Mesendoderm (in vitro differentiated cells): Measurements from ENCODE around the gene PLA2G4E.
A peak's percentile ranks its signal among the peaks of the same experiment; 100 is the strongest.

Experiments
- DNase-seq: peaks from one replicate; pipeline ENCODE4 v3.0.0; 2013
- H2AK5ac ChIP-seq: 2 replicates; pipeline ENCODE4 v1.6.1; 2013; ENCODE audit warnings: low read length, inconsistent platforms
- H2BK120ac ChIP-seq: 2 replicates; pipeline ENCODE4 v1.6.1; 2013; ENCODE audit warnings: low read depth, mild to moderate bottlenecking, low read length, moderate library complexity, mixed read lengths
- H2BK15ac ChIP-seq: replicated peaks from 2 replicates; pipeline ENCODE4 v1.6.1; 2013; ENCODE audit warnings: low read depth, mild to moderate bottlenecking, moderate library complexity
- H2BK5ac ChIP-seq: 2 replicates; pipeline ENCODE4 v1.6.1; 2013; ENCODE audit warnings: low read length, inconsistent platforms
- H3K18ac ChIP-seq: 2 replicates; pipeline ENCODE4 v1.6.1; 2013; ENCODE audit warnings: mild to moderate bottlenecking, low read length, mixed read lengths
- H3K23ac ChIP-seq: one replicate; pipeline ENCODE4 v1.6.1; 2013; ENCODE audit warnings: low read length
- H3K27ac ChIP-seq: 2 replicates; pipeline ENCODE4 v1.5.1; 2013; ENCODE audit warnings: low read depth, mild to moderate bottlenecking, inconsistent platforms, low read length, moderate library complexity
- H3K27me3 ChIP-seq: 2 replicates; pipeline ENCODE4 v1.6.1; 2013; ENCODE audit warnings: low read length, control low read depth, mild to moderate bottlenecking, inconsistent platforms; ENCODE audit not compliant: insufficient read depth, poor library complexity
- H3K36me3 ChIP-seq: 2 replicates; pipeline ENCODE4 v1.6.1; 2013; ENCODE audit warnings: low read length, inconsistent platforms; ENCODE audit not compliant: control insufficient read depth, insufficient read depth
- H3K4ac ChIP-seq: one replicate; pipeline ENCODE4 v1.6.1; 2013; ENCODE audit warnings: low read depth, mild to moderate bottlenecking, low read length, moderate library complexity
- H3K4me1 ChIP-seq: 2 replicates; pipeline ENCODE4 v1.6.1; 2013; ENCODE audit warnings: low read depth, low read length, inconsistent platforms; ENCODE audit not compliant: control insufficient read depth
- H3K4me2 ChIP-seq: 2 replicates; pipeline ENCODE4 v1.6.1; 2013; ENCODE audit warnings: low read length
- H3K4me3 ChIP-seq: 2 replicates; pipeline ENCODE4 v1.5.1; 2013; ENCODE audit warnings: mild to moderate bottlenecking, low read length
- H3K56ac ChIP-seq: one replicate; pipeline ENCODE4 v1.6.1; 2013; ENCODE audit warnings: low read length
- H3K79me1 ChIP-seq: 2 replicates; pipeline ENCODE4 v1.6.1; 2013; ENCODE audit warnings: low read length, inconsistent platforms
- H3K79me2 ChIP-seq: 2 replicates; pipeline ENCODE4 v1.6.1; 2013; ENCODE audit warnings: mild to moderate bottlenecking, low read length; ENCODE audit not compliant: control insufficient read depth, insufficient read depth
- H3K9ac ChIP-seq: 2 replicates; pipeline ENCODE4 v1.6.1; 2013; ENCODE audit warnings: low read length, inconsistent platforms
- H4K5ac ChIP-seq: one replicate; pipeline ENCODE4 v1.6.1; 2013; ENCODE audit warnings: low read length
- H4K8ac ChIP-seq: one replicate; pipeline ENCODE4 v1.6.1; 2013; ENCODE audit warnings: low read depth, mild to moderate bottlenecking, control low read depth, low read length, moderate library complexity
- WGBS: extraction: QIAGEN DNeasy Blood & Tissue Kit; methylation state at CpG from one replicate; pipeline ENCODE4 v1.1.7; 2013; ENCODE audit warnings: low lambda C conversion rate, missing lambda C conversion rate; ENCODE audit not compliant: insufficient coverage; ENCODE audit errors: extremely low coverage; 5-methylcytosine and 5-hydroxymethylcytosine counted together

PLA2G4E gene

DNA sequence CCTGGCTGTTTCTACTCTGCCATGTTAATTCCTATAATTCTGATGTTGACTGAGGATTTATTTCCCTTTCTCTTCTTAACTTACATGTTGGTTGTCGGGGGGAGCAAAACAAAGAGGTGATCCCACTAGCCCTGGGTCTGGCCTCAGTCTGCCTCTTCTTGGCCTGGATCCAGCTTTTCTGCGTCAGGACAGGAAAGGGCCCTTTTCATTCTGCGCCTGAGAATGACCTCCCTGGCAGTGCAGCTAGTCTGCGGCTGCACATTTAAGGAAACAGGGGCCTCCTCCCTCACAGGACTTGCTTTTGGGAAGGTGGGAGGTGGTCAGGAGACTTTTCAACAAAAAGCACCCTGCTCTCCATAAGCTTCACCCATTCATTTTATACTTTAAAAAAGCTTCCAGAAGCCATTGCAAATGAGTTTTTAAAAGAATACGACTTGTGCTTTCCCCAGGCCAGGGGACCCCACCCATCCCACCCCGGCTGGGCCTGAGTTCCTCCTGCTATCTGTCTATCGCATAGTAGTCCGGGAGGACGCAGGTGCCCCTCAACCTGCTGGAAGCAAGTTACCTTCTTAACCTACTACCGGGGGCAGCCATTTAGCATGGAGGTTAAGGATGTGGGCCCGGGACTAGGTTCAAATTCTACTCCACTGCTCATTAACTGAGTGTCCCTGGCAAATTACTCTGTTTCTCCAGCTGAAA lies 27.2 kb downstream of the PLA2G4E start:
- Histone ChIP-seq H3K4ac (no peak overlapping the region), H3K23ac (no peak overlapping the region), H2BK120ac (no peak overlapping the region), H3K4me3 (no peak overlapping the region), H3K18ac (no peak overlapping the region), H3K4me1 (peaks cover 2% of the 10 kb centered on the region), H3K9ac (no peak overlapping the region), H3K79me2 (no peaks in the 10 kb centered on the region), H2BK5ac (no peak overlapping the region), H4K5ac (no peak overlapping the region), H3K4me2 (no peak overlapping the region), H3K79me1 (no peaks in the 10 kb centered on the region), H3K27me3 (no peaks in the 10 kb centered on the region), H3K36me3 (no peaks in the 10 kb centered on the region), H3K56ac (no peak overlapping the region), H4K8ac (no peak overlapping the region), H2AK5ac (no peak overlapping the region), H2BK15ac (no peak overlapping the region), H3K27ac (no peak overlapping the region)
- no peak for DNase-seq
- no CpG with 5 or more reads among the region's 11 CpGs for WGBS

DNA sequence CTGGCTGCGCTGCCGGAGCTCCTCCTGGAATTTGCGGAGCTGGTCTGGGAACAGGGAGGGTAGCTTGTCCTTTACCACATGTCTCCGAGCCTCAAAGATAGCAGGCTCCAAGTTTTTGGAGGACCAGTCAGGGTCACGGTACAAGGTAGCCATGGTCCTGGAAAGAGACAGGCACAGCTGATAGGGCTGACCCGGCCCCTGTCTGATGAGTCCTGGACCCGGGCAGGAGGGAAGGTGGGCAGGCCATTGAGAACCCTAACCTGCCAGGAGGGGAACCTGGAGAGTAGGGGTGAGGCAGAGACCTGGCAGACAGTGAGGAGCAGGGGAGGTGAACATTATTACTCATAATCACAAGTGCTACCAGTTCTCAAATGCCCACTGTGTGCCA lies 28.0 kb downstream of the PLA2G4E start:
- no CpG with 5 or more reads among the region's 7 CpGs for WGBS
- Histone ChIP-seq H2BK15ac (no peak overlapping the region), H3K4ac (no peak overlapping the region), H3K9ac (no peak overlapping the region), H3K4me2 (no peak overlapping the region), H3K18ac (no peak overlapping the region), H3K36me3 (no peaks in the 10 kb centered on the region), H4K5ac (no peak overlapping the region), H4K8ac (no peak overlapping the region), H3K4me1 (peaks cover 2% of the 10 kb centered on the region), H2BK5ac (no peak overlapping the region), H2BK120ac (no peak overlapping the region), H3K23ac (no peak overlapping the region), H3K27me3 (no peaks in the 10 kb centered on the region), H3K56ac (no peak overlapping the region), H2AK5ac (no peak overlapping the region), H3K79me2 (no peaks in the 10 kb centered on the region), H3K79me1 (no peaks in the 10 kb centered on the region), H3K4me3 (no peak overlapping the region), H3K27ac (no peak overlapping the region)
- DNase-seq = no peak

DNA sequence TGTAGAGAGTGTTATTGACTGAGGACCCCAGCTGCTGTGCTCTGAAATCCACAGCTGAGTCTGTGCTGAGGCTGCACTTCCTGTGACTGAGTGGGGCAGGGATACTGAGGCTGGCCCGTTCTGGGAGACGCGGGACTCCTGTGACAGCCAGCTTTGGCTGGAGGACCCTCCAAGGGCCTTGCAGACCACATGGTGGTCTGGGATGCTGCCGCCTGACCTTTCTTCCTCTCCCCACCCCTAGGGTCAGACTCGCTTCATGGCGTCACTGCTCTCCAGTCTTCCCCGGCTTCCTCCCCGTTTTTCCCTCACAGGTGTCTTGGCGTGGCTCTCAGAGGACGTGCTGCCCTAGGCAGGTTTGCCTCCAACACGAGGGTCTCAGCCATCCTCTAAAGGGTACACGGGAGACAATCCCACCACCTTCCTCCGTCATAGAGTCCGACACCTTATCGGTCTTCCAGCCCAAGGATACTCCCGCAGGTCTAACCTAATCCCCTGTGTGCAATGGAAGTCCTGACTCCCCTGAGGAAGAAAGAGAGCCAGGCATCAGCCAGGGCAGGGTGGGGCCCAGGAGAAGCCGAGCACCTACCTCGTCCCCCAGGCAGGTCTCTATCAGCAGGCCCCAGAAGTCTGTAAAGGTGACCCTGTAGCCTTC lies 28.6 kb downstream of the PLA2G4E start:
- Histone ChIP-seq H3K23ac (peak overlapping the region; percentile 52), H3K4me2 (no peak overlapping the region), H3K9ac (no peak overlapping the region), H4K8ac (no peak overlapping the region), H3K4me1 (peaks cover 2% of the 10 kb centered on the region), H3K56ac (no peak overlapping the region), H3K27me3 (no peaks in the 10 kb centered on the region), H3K27ac (no peak overlapping the region), H3K36me3 (no peaks in the 10 kb centered on the region), H3K4ac (no peak overlapping the region), H3K4me3 (no peak overlapping the region), H4K5ac (no peak overlapping the region), H2AK5ac (no peak overlapping the region), H2BK15ac (no peak overlapping the region), H3K18ac (no peak overlapping the region), H2BK120ac (no peak overlapping the region), H3K79me2 (no peaks in the 10 kb centered on the region), H2BK5ac (no peak overlapping the region), H3K79me1 (no peaks in the 10 kb centered on the region)
- no peak for DNase-seq
- no CpG with 5 or more reads among the region's 18 CpGs for WGBS

DNA sequence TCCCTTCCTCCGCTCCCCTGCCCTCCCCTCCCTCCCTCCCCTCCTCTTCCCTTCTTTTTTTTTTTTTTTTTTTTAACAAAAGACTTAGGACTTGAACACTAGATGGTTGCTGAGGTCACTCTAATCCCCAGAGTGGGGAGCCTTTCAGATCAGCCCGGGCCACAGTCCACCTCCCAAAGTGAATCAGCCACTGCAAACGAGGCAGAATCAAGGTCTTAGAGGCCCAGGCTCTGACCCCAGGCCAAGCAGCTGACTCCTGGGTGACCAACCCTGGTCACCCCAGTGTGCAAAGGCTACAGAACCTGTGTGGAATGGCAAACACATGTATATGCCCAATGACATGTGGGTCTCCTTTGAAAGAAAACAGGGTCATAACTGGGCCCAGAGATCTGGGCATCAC lies 30.2 kb downstream of the PLA2G4E start:
- DNase-seq = no peak
- Histone ChIP-seq H2BK120ac (no peak overlapping the region), H3K27ac (no peak overlapping the region), H4K8ac (no peak overlapping the region), H3K18ac (no peak overlapping the region), H3K4me3 (no peak overlapping the region), H3K4me1 (peaks cover 2% of the 10 kb centered on the region), H3K23ac (no peak overlapping the region), H2BK5ac (no peak overlapping the region), H3K79me1 (no peaks in the 10 kb centered on the region), H3K79me2 (no peaks in the 10 kb centered on the region), H4K5ac (no peak overlapping the region), H3K27me3 (no peaks in the 10 kb centered on the region), H3K9ac (no peak overlapping the region), H2BK15ac (no peak overlapping the region), H2AK5ac (no peak overlapping the region), H3K4ac (no peak overlapping the region), H3K4me2 (no peak overlapping the region), H3K56ac (no peak overlapping the region), H3K36me3 (no peaks in the 10 kb centered on the region)
- WGBS = no CpG with 5 or more reads among the region's 3 CpGs

DNA sequence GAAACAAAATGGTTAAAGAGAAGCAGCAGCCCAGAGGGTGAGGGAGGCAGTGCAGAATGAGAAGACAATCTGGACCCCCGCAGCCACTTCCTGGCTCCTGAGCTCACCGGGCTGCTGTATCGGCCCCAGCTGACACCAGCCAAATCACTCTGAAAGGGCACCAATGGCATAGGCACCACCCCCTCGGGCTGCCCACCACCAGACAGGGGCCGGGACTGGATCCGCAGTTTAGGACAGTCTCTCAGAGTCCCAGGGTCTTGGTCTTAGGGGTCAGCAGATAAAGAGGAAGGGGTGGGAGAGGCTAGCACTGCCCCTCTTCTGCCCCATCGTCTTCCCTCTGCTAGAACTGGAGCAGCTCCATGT lies 30.6 kb downstream of the PLA2G4E start:
- no peak overlapping the region for H4K5ac ChIP-seq
- H3K9ac ChIP-seq = no peak overlapping the region
- no peak overlapping the region for H2BK5ac ChIP-seq
- peaks cover 2% of the 10 kb centered on the region for H3K4me1 ChIP-seq
- H2BK120ac ChIP-seq = no peak overlapping the region
- no peaks in the 10 kb centered on the region for H3K27me3 ChIP-seq
- no peaks in the 10 kb centered on the region for H3K79me2 ChIP-seq
- H3K4me2 ChIP-seq = no peak overlapping the region
- H4K8ac ChIP-seq = no peak overlapping the region
- H3K4ac ChIP-seq = no peak overlapping the region
- no peaks in the 10 kb centered on the region for H3K79me1 ChIP-seq
- no peak overlapping the region for H3K56ac ChIP-seq
- H3K4me3 ChIP-seq = no peak overlapping the region
- no peak for DNase-seq
- H3K36me3 ChIP-seq = no peaks in the 10 kb centered on the region
- H3K18ac ChIP-seq = no peak overlapping the region
- H2AK5ac ChIP-seq = no peak overlapping the region
- H3K23ac ChIP-seq = no peak overlapping the region
- H2BK15ac ChIP-seq = no peak overlapping the region
- no CpG with 5 or more reads among the region's 7 CpGs for WGBS
- H3K27ac ChIP-seq = no peak overlapping the region
